ENCODE data around the gene SCFD2.

The SCFD2 gene

DNA sequence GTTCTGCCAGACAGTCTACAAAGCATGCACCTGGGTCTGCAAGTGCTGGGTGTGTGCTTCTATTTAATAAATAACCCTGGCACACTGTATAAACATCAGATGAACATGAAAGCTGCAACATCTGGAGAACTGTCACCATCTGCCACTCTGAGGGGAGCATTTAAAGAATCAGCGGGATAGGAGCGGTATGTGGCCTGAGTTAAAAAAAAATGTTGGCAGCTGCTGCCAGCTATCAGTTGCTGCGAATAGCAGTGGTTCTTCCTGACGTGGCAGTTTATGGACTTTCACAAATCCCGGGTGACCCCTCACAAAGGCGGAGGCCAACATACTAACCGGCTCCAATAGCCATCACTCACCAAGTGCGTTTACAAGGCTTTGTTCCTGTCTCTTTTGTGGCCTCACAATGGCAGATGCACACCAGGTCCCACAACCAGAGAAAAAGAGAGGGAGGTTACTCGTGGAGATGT lies 408.6 kb downstream of the SCFD2 start:
- TF ChIP-seq POLR2AphosphoS5 (IDR thresholded peaks at IDR 0.05; ENCODE audit: low read depth, low read length) = no peak
- TF ChIP-seq, protein P1, sequence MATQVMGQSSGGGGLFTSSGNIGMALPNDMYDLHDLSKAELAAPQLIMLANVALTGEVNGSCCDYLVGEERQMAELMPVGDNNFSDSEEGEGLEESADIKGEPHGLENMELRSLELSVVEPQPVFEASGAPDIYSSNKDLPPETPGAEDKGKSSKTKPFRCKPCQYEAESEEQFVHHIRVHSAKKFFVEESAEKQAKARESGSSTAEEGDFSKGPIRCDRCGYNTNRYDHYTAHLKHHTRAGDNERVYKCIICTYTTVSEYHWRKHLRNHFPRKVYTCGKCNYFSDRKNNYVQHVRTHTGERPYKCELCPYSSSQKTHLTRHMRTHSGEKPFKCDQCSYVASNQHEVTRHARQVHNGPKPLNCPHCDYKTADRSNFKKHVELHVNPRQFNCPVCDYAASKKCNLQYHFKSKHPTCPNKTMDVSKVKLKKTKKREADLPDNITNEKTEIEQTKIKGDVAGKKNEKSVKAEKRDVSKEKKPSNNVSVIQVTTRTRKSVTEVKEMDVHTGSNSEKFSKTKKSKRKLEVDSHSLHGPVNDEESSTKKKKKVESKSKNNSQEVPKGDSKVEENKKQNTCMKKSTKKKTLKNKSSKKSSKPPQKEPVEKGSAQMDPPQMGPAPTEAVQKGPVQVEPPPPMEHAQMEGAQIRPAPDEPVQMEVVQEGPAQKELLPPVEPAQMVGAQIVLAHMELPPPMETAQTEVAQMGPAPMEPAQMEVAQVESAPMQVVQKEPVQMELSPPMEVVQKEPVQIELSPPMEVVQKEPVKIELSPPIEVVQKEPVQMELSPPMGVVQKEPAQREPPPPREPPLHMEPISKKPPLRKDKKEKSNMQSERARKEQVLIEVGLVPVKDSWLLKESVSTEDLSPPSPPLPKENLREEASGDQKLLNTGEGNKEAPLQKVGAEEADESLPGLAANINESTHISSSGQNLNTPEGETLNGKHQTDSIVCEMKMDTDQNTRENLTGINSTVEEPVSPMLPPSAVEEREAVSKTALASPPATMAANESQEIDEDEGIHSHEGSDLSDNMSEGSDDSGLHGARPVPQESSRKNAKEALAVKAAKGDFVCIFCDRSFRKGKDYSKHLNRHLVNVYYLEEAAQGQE (IDR thresholded peaks at IDR 0.05; ENCODE audit: insufficient read depth in 1 of 2, low read depth in 2 of 2, low read length in 2 of 2) = no peak
- no peak for TF ChIP-seq FOXP2 (optimal IDR thresholded peaks at IDR 0.05; ENCODE audit: borderline replicate concordance, extremely low read depth, extremely low read length, insufficient read depth)
- no peak for TF ChIP-seq SIN3A (IDR thresholded peaks at IDR 0.05; ENCODE audit: borderline replicate concordance, insufficient read depth, low read length)
- TF ChIP-seq TAF1 (IDR thresholded peaks at IDR 0.05; ENCODE audit: borderline replicate concordance, insufficient read depth, low read length) = no peak

DNA sequence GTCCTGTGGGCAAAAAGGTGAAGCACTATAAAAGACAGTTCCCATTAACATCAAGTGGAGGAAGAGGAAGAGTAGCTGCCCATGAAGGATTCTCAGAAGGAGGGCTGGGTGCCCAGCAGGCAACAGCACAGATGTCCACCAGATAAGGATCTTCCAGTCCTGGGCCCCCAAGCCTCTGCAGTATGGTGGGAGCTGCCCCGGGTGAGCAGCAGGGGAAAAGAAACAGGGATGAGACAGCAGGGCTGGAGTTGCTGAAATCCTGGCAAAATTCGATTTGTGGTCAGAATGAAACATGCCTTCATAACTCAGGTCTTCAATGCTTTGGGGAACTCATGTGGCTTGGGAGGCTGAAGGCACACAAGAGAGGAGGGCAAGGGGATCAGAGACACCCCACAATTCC lies 409.2 kb downstream of the SCFD2 start:
- TF ChIP-seq, protein P1 (IDR thresholded peaks at IDR 0.05; ENCODE audit: insufficient read depth in 1 of 2, low read depth in 2 of 2, low read length in 2 of 2) = no peak
- no peak for TF ChIP-seq FOXP2 (optimal IDR thresholded peaks at IDR 0.05; ENCODE audit: borderline replicate concordance, extremely low read depth, extremely low read length, insufficient read depth)

DNA sequence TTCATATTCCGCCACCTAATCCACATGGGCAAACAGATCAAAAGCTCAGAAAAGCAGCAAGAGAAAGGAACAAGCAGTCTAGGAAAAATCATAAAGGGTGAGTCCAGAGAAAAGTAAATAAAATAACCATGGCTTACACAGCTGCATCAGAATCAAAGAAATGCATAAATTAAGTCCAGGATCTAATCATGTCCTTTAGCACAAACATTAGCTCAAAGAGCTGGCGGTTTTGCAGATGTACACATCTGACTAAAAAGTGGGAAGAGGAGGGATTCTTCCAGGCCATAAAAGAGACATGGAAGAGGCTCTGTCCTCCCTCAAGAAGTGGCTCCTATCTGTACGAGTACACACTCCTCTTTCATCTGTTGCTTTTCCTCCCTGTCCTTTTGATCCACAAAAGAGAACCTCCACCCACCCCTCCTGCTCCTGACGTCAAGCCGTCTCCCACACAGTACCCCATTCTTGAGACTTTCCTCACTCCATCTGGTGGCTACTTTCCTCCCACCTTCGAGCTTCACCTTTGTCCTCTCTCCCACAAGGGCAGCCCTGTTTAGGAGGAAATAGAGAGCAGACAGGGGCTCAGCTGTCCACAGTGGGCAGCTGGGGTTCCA lies 411.2 kb downstream of the SCFD2 start:
- no peak for TF ChIP-seq SIN3A (IDR thresholded peaks at IDR 0.05; ENCODE audit: borderline replicate concordance, insufficient read depth, low read length)
- TF ChIP-seq, protein P1 (IDR thresholded peaks at IDR 0.05; ENCODE audit: insufficient read depth in 1 of 2, low read depth in 2 of 2, low read length in 2 of 2) = no peak
- TF ChIP-seq FOXP2 (optimal IDR thresholded peaks at IDR 0.05; ENCODE audit: borderline replicate concordance, extremely low read depth, extremely low read length, insufficient read depth) = no peak
- no peak for TF ChIP-seq TAF1 (IDR thresholded peaks at IDR 0.05; ENCODE audit: borderline replicate concordance, insufficient read depth, low read length)
- TF ChIP-seq POLR2AphosphoS5 (IDR thresholded peaks at IDR 0.05; ENCODE audit: low read depth, low read length) = no peak

DNA sequence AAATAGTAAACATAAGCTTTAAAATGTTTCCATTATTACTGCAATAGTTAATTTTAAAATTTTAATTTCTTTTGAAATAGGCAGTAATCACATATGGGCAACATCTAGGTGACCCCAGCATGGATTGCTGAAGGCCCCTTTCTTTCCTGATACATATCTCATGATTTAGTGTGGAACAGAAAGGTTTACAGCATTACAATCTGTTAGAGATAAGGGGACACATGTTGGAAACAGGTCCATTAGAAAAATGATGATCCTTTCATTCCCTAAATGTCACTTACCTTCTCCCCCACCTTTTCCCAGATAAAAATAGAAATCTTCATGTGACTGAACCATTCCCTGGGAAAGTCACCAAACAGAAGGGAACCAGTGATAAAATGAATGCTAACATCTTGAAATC lies 413.3 kb downstream of the SCFD2 start:
- TF ChIP-seq SIN3A (IDR thresholded peaks at IDR 0.05; ENCODE audit: borderline replicate concordance, insufficient read depth, low read length) (no peak), FOXP2 (optimal IDR thresholded peaks at IDR 0.05; ENCODE audit: borderline replicate concordance, extremely low read depth, extremely low read length, insufficient read depth) (no peak), TAF1 (IDR thresholded peaks at IDR 0.05; ENCODE audit: borderline replicate concordance, insufficient read depth, low read length) (no peak)

DNA sequence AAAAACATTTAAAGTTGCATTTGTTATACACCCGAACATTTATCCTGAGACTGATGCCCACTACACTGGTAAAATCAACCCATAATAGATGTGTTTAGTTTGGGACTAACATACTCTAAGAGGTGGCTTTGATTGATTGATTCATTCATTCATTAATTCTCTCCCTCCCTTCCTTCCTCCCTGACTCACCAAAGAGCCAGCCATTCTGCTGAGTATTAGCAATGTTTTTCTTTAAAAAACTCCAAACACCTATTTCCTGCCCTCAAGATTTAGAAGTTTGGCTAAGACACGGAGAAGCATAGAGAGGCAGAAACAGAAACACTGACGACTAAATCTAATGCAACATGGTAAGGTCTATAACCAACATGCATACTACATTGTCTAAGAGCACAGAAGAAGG lies 414.8 kb downstream of the SCFD2 start:
- TF ChIP-seq FOXP2 (optimal IDR thresholded peaks at IDR 0.05; ENCODE audit: borderline replicate concordance, extremely low read depth, extremely low read length, insufficient read depth) = no peak
- TF ChIP-seq POLR2AphosphoS5 (IDR thresholded peaks at IDR 0.05; ENCODE audit: low read depth, low read length) = no peak
- TF ChIP-seq, protein P1 (IDR thresholded peaks at IDR 0.05; ENCODE audit: insufficient read depth in 1 of 2, low read depth in 2 of 2, low read length in 2 of 2) = no peak
- TF ChIP-seq TAF1 (IDR thresholded peaks at IDR 0.05; ENCODE audit: borderline replicate concordance, insufficient read depth, low read length) = no peak
- no peak for TF ChIP-seq SIN3A (IDR thresholded peaks at IDR 0.05; ENCODE audit: borderline replicate concordance, insufficient read depth, low read length)

Measured in PFSK-1 (cell line).